OCI-LY1 (cell line): ENCODE measurements around the gene LIMCH1.

ENCODE experiments used
- H2AFZ ChIP-seq: fragments of 200-600 bp; sonication (generic), shearing (Covaris generic); 2 replicates; pipeline ENCODE4 v1.6.0; 2014; ENCODE audit warnings: antibody characterized with exemption, mild to moderate bottlenecking, low read length
- H3F3A ChIP-seq: fragments of 200-600 bp; sonication (generic), shearing (Covaris generic); 2 replicates; pipeline ENCODE4 v1.6.0; 2014; ENCODE audit warnings: mild to moderate bottlenecking, antibody characterized with exemption, low read length, moderate library complexity; ENCODE audit not compliant: insufficient read depth
- H3K27ac ChIP-seq: fragments of 200-600 bp; sonication (generic); 2 replicates; pipeline ENCODE4 v1.5.1; 2014; ENCODE audit warnings: low read length, mixed run types, mild to moderate bottlenecking, low read depth; ENCODE audit not compliant: poor library complexity, severe bottlenecking
- H3K27me3 ChIP-seq: fragments of 200-600 bp; sonication (generic); 2 replicates; pipeline ENCODE4 v1.6.0; 2014; ENCODE audit warnings: antibody characterized with exemption, mild to moderate bottlenecking, low read length, moderate library complexity; ENCODE audit not compliant: insufficient read depth
- H3K36me3 ChIP-seq: fragments of 200-600 bp; sonication (generic); 2 replicates; pipeline ENCODE4 v1.6.1; 2014; ENCODE audit warnings: mild to moderate bottlenecking, antibody characterized with exemption, low read length, moderate library complexity, mixed read lengths; ENCODE audit not compliant: insufficient read depth
- H3K4me1 ChIP-seq: fragments of 200-600 bp; sonication (generic); 2 replicates; pipeline ENCODE4 v1.5.1; 2014; ENCODE audit warnings: mild to moderate bottlenecking, low read length, moderate library complexity; ENCODE audit not compliant: insufficient read depth, severe bottlenecking
- H3K4me2 ChIP-seq: fragments of 200-600 bp; sonication (generic), shearing (Covaris generic); 2 replicates; pipeline ENCODE4 v1.6.1; 2014; ENCODE audit warnings: low read length
- H3K4me3 ChIP-seq: fragments of 200-600 bp; sonication (generic); 2 replicates; pipeline ENCODE4 v1.5.1; 2014; ENCODE audit warnings: low read length, low read depth, mild to moderate bottlenecking, mixed read lengths; ENCODE audit not compliant: poor library complexity, severe bottlenecking
- H3K79me2 ChIP-seq: fragments of 200-600 bp; shearing (Covaris generic); 2 replicates; pipeline ENCODE4 v1.6.1; 2016; ENCODE audit warnings: mixed run types, low read length, mixed read lengths; ENCODE audit not compliant: insufficient read depth
- H3K9ac ChIP-seq: fragments of 200-600 bp; sonication (generic), shearing (Covaris generic); 2 replicates; pipeline ENCODE4 v1.6.1; 2014; ENCODE audit warnings: mild to moderate bottlenecking, low read length, mixed read lengths
- H3K9me2 ChIP-seq: fragments of 200-600 bp; sonication (generic), shearing (Covaris generic); 2 replicates; pipeline ENCODE4 v1.6.1; 2014; ENCODE audit warnings: low read depth, mild to moderate bottlenecking, low read length, mixed read lengths
- H3K9me3 ChIP-seq: fragments of 200-600 bp; shearing (Covaris generic); 2 replicates; pipeline ENCODE4 v1.6.1; 2014; ENCODE audit warnings: low read length, mixed read lengths
- H4K20me1 ChIP-seq: fragments of 200-600 bp; sonication (generic), shearing (Covaris generic); 2 replicates; pipeline ENCODE4 v1.6.0; 2016; ENCODE audit warnings: mild to moderate bottlenecking, low read length; ENCODE audit not compliant: insufficient read depth
- CTCF ChIP-seq: fragments of 200-600 bp; sonication (generic), shearing (Covaris generic); IDR thresholded peaks from 2 replicates; pipeline ENCODE4 v1.5.1; 2017; ENCODE audit warnings: mild to moderate bottlenecking, antibody characterized with exemption, low read length, moderate library complexity, mixed read lengths
- EZH2 ChIP-seq: fragments of 200-600 bp; sonication (generic), shearing (Covaris generic); IDR thresholded peaks from 2 replicates; pipeline ENCODE4 v1.8.0; 2017; ENCODE audit warnings: borderline replicate concordance, mixed run types, mild to moderate bottlenecking, antibody characterized with exemption, low read length, moderate library complexity, mixed read lengths

LIMCH1 gene

GRCh38 chr4:41507291-41507947 lies 30.5 kb upstream of the LIMCH1 start:
- H3K36me3 ChIP-seq, result no peaks in the 10 kb centered on the region
- no peaks in the 10 kb centered on the region for H3K9me3 ChIP-seq
- H4K20me1 ChIP-seq, result no peaks in the 10 kb centered on the region
- H3K4me3 ChIP-seq, result no peak overlapping the region
- no peak overlapping the region for H3K9ac ChIP-seq
- H3F3A ChIP-seq, result no peaks in the 10 kb centered on the region
- no peak overlapping the region for H3K4me2 ChIP-seq
- H3K27me3 ChIP-seq, result no peaks in the 10 kb centered on the region
- H2AFZ ChIP-seq, result no peak overlapping the region
- H3K79me2 ChIP-seq, result no peaks in the 10 kb centered on the region
- H3K4me1 ChIP-seq, result no peaks in the 10 kb centered on the region
- TF ChIP-seq CTCF (no peak), EZH2 (no peak)
- no peaks in the 10 kb centered on the region for H3K9me2 ChIP-seq
- no peak overlapping the region for H3K27ac ChIP-seq

DNA sequence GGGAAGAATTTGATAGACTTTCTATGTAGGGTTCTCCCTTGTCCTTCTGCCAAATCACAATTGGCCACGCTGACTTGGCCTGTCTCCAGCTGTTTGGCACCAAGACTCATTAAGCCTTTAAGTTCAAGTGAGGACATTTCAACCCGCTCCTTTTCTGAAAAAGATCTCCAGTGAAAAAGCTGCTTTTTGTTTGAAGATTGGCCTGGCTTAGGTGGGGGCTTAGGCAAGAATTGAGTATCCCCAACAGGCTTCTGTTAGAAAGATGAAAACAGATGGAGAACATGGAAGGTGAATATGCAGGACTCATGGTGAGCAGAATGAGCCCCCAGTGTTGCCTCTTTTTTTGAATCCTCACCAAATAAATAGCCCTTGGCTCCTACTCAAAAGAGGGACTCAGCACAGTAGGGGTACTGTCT lies 28.5 kb upstream of the LIMCH1 start:
- no peak overlapping the region for H3K9ac ChIP-seq
- no peaks in the 10 kb centered on the region for H3K27me3 ChIP-seq
- H3K9me2 ChIP-seq, result no peaks in the 10 kb centered on the region
- H3K79me2 ChIP-seq, result no peaks in the 10 kb centered on the region
- H3K36me3 ChIP-seq, result no peaks in the 10 kb centered on the region
- no peaks in the 10 kb centered on the region for H4K20me1 ChIP-seq
- H3K27ac ChIP-seq, result no peak overlapping the region
- H2AFZ ChIP-seq, result no peak overlapping the region
- H3F3A ChIP-seq, result no peaks in the 10 kb centered on the region
- H3K9me3 ChIP-seq, result no peaks in the 10 kb centered on the region
- TF ChIP-seq CTCF, result no peak
- no peak for TF ChIP-seq EZH2
- no peak overlapping the region for H3K4me3 ChIP-seq
- H3K4me1 ChIP-seq, result no peaks in the 10 kb centered on the region
- H3K4me2 ChIP-seq, result no peak overlapping the region

GRCh38 chr4:41510179-41510578 lies 27.8 kb upstream of the LIMCH1 start:
- Histone ChIP-seq H3K27me3 (no peaks in the 10 kb centered on the region), H3K36me3 (no peaks in the 10 kb centered on the region), H3K4me3 (no peak overlapping the region), H3F3A (no peaks in the 10 kb centered on the region), H2AFZ (no peak overlapping the region), H3K9ac (no peak overlapping the region), H3K4me2 (no peak overlapping the region), H3K4me1 (no peaks in the 10 kb centered on the region), H4K20me1 (no peaks in the 10 kb centered on the region), H3K9me2 (no peaks in the 10 kb centered on the region), H3K27ac (no peak overlapping the region), H3K9me3 (no peaks in the 10 kb centered on the region), H3K79me2 (no peaks in the 10 kb centered on the region)
- TF ChIP-seq CTCF (no peak), EZH2 (no peak)
